ENCODE results near the gene ATG5.
"Not testable (repeated sequence)": the region's sequence is repeated elsewhere in the genome, so short reads cannot be mapped to it uniquely, and the experiment has no call there.

Gene ATG5

GRCh38 chr6:106156413-106156812, 169.1 kb downstream of the ATG5 start:
- no peak for DNase-seq (ENCODE audit: low read depth, low spot score)

- no peak for DNase-seq (ENCODE audit: low read depth, low spot score)
Observed at GRCh38 chr6:106155219-106155830, 170.2 kb downstream of the ATG5 start.

- DNase-seq (ENCODE audit: low read depth, low spot score), result no peak
Observed at GRCh38 chr6:106154326-106154725, 171.2 kb downstream of the ATG5 start.

- DNase-seq (ENCODE audit: low read depth, low spot score), result no peak
Observed at GRCh38 chr6:106152952-106153351, 172.6 kb downstream of the ATG5 start.

- DNase-seq (ENCODE audit: low read depth, low spot score), result not testable (repeated sequence)
Observed at GRCh38 chr6:106152476-106152875, 173.1 kb downstream of the ATG5 start.

GRCh38 chr6:106149472-106150069, 176.0 kb downstream of the ATG5 start:
- no peak for DNase-seq (ENCODE audit: low read depth, low spot score)

- DNase-seq (ENCODE audit: low read depth, low spot score), result no peak
Observed at GRCh38 chr6:106147476-106147875, 178.1 kb downstream of the ATG5 start.

GRCh38 chr6:106146852-106147351, 178.7 kb downstream of the ATG5 start:
- DNase-seq (ENCODE audit: low read depth, low spot score), result no peak

GRCh38 chr6:106145741-106146227, 179.8 kb downstream of the ATG5 start:
- no peak for DNase-seq (ENCODE audit: low read depth, low spot score)

GRCh38 chr6:106145144-106145543, 180.4 kb downstream of the ATG5 start:
- DNase-seq (ENCODE audit: low read depth, low spot score), result no peak

- no peak for DNase-seq (ENCODE audit: low read depth, low spot score)
Observed at GRCh38 chr6:106143665-106144064, 181.9 kb downstream of the ATG5 start.

- DNase-seq (ENCODE audit: low read depth, low spot score), result no peak
Observed at GRCh38 chr6:106142876-106143431, 182.6 kb downstream of the ATG5 start.

GRCh38 chr6:106141441-106142237, 183.9 kb downstream of the ATG5 start:
- DNase-seq (ENCODE audit: low read depth, low spot score), result peak; percentile 47

GRCh38 chr6:106138151-106138550, 187.4 kb downstream of the ATG5 start:
- DNase-seq (ENCODE audit: low read depth, low spot score), result no peak

GRCh38 chr6:106136845-106137244, 188.7 kb downstream of the ATG5 start:
- DNase-seq (ENCODE audit: low read depth, low spot score), result no peak

- DNase-seq (ENCODE audit: low read depth, low spot score), result no peak
Observed at GRCh38 chr6:106135911-106136571, 189.5 kb downstream of the ATG5 start.

- DNase-seq (ENCODE audit: low read depth, low spot score), result no peak
Observed at GRCh38 chr6:106134906-106135634, 190.5 kb downstream of the ATG5 start.
